ENCODE measurements around the gene MCMBP.
"Not testable (repeated sequence)": the region's sequence is repeated elsewhere in the genome, so short reads cannot be mapped to it uniquely, and the experiment has no call there.

The MCMBP gene

DNA sequence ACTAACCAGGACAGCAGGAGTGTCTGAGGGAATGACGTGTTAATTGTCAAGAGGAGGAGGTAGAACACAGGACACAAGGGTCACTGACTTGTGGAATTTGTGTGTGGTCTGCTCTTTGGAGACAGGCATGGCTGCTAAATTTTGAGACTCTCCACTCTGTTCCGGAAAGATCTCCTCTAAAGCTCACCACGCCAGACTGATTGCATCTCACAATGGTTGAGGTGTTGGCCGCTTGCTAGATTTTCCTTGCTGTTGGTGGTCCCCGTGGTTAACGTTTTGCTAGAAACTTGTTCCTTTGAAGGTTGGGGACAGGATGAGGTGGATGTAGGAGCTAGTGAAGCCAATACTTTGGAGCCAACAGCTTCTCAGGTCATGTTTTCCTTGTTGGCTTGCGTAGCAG is 57.0 kb downstream of the MCMBP start:
- TF ChIP-seq SPI1 (IDR thresholded peaks at IDR 0.05; ENCODE audit: low read depth, low read length): no peak
- TF ChIP-seq PAX5 (IDR thresholded peaks at IDR 0.05; ENCODE audit: insufficient read depth, low read length, severe bottlenecking): no peak
- TF ChIP-seq TAF1 (IDR thresholded peaks at IDR 0.05; ENCODE audit: low read depth, low read length): no peak
- TF ChIP-seq POLR2AphosphoS5 (IDR thresholded peaks at IDR 0.05; ENCODE audit: low read depth, low read length): no peak
- no peak for TF ChIP-seq POU2F2 (IDR thresholded peaks at IDR 0.05; ENCODE audit: low read depth, low read length)
- TF ChIP-seq POLR2A (IDR thresholded peaks at IDR 0.05; ENCODE audit: low read depth, low read length): no peak
- DNase-seq (ENCODE audit: insufficient read length, low spot score) (no peak), FAIRE-seq (no peak)

DNA sequence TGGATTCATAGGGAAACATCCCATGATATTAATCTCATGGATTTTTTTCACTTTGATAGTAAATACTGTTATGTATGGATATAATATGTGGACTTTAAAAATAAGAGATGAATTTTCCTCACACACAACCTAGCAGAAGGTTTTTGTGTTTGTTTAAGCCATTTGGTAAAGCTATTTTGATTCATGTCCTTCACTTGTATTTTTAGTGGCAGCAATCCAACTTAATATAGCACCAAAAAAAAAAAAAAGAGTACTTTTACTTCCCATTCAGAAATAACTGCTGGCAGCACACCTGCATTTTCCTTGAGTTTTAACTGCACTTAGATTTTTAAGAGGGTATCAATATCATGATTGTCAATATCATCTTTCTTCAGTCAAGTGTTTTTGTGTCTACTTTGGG is 60.0 kb downstream of the MCMBP start:
- FAIRE-seq (no peak), DNase-seq (ENCODE audit: insufficient read length, low spot score) (no peak)
- TF ChIP-seq SPI1 (IDR thresholded peaks at IDR 0.05; ENCODE audit: low read depth, low read length): no peak

DNA sequence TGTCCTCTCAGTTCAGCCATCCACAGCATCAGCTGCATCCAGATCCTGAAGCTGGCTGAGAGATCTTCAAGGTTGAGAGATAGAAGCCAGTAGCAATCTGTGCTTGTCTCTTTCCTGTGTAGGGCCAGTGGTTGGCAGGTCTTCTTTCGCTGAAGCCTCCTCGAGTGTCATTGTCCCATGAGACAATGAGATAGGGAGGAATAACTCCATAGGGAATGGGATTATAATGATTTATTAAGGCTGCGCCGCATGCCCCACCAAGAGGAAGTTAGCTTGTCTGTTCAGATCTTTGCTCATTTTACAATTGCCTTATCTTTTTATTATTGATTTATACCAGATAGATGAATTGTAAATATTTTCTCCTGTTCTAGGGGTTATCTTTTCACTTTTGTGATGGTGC is 61.5 kb downstream of the MCMBP start:
- no peak for TF ChIP-seq POLR2AphosphoS5 (IDR thresholded peaks at IDR 0.05; ENCODE audit: low read depth, low read length)
- TF ChIP-seq PAX5 (IDR thresholded peaks at IDR 0.05; ENCODE audit: insufficient read depth, low read length, severe bottlenecking): no peak
- FAIRE-seq (no peak), DNase-seq (ENCODE audit: insufficient read length, low spot score) (no peak)

DNA sequence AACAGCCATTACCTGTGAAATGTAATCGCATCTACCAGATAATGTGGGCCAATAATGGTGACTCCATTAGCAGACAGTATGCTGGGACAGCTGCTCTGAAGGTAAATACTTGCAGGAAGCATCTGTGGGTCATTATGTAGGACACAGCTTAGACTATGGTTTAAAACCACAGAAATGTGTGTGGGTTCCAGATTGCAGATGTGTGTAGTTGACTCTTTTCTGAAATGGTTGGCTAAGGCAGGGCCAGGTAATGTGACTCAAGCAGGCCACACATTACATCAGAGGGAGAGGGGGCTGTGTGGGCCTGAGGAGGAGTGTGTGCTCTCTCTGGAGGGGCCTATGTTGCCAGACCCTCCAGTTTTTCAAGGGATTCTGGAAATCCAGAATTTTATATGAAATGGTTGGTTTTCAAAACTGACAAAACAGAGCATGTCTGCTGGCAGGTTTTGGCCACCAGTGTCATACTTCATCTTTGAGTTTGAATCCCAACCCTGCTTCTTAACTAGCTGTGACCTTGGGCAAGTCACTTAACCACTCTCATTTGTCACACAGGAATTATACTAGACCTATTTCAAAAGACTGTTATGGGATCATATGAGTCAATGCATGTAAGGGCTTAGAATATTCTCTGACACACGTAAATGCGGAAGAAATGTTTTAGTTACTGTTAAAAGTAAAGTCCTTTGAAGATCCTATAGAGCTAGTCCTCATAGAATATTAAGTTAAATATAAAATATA is 64.5 kb downstream of the MCMBP start:
- DNase-seq (ENCODE audit: insufficient read length, low spot score): no peak
- FAIRE-seq: peak; percentile 93
- TF ChIP-seq TAF1 (IDR thresholded peaks at IDR 0.05; ENCODE audit: low read depth, low read length) (no peak), PAX5 (IDR thresholded peaks at IDR 0.05; ENCODE audit: insufficient read depth, low read length, severe bottlenecking) (no peak), POLR2A (IDR thresholded peaks at IDR 0.05; ENCODE audit: low read depth, low read length) (no peak), POU2F2 (IDR thresholded peaks at IDR 0.05; ENCODE audit: low read depth, low read length) (no peak), SPI1 (IDR thresholded peaks at IDR 0.05; ENCODE audit: low read depth, low read length) (no peak), POLR2AphosphoS5 (IDR thresholded peaks at IDR 0.05; ENCODE audit: low read depth, low read length) (no peak)

DNA sequence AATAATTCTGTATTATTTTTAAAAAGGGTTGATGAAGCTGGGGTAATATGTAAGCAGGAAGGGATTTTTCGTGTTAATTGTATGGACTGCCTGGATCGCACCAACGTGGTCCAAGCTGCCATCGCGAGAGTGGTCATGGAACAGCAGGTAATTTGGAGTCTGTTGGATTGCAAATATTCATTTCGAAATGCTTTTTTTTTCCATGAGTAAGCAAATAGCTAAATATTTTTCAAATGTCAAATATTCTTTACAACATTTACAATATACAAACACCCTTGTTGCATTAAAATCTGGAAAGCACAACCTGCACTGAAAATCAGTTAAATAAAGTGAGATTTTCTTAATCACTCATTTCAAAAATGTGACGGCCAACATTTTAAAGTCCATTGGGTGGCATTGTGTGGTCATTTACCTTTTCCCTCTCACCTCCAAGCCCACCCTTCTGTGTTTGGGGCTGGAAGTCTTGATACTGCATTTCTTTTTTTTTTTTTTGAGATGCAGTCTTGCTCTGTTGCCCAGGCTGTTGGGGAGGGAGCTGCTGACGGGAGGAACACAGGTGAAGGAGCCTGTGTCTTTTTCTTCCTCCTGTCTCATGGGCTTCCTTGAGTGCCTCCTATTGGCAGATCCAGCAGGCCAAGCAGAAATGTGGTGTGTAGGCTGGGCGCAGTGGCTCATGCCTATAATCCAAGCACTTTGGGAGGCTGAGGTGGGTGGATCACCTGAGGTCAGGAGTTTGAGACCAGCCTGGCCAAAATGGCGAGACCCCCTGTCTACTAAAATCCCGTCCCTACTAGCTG is 66.1 kb downstream of the MCMBP start:
- no peak for DNase-seq (ENCODE audit: insufficient read length, low spot score)
- FAIRE-seq: no peak
- no peak for TF ChIP-seq SPI1 (IDR thresholded peaks at IDR 0.05; ENCODE audit: low read depth, low read length)
- TF ChIP-seq POLR2AphosphoS5 (IDR thresholded peaks at IDR 0.05; ENCODE audit: low read depth, low read length): no peak
- no peak for TF ChIP-seq TAF1 (IDR thresholded peaks at IDR 0.05; ENCODE audit: low read depth, low read length)
- TF ChIP-seq PAX5 (IDR thresholded peaks at IDR 0.05; ENCODE audit: insufficient read depth, low read length, severe bottlenecking): no peak
- TF ChIP-seq POU2F2 (IDR thresholded peaks at IDR 0.05; ENCODE audit: low read depth, low read length): no peak
- TF ChIP-seq POLR2A (IDR thresholded peaks at IDR 0.05; ENCODE audit: low read depth, low read length): no peak

DNA sequence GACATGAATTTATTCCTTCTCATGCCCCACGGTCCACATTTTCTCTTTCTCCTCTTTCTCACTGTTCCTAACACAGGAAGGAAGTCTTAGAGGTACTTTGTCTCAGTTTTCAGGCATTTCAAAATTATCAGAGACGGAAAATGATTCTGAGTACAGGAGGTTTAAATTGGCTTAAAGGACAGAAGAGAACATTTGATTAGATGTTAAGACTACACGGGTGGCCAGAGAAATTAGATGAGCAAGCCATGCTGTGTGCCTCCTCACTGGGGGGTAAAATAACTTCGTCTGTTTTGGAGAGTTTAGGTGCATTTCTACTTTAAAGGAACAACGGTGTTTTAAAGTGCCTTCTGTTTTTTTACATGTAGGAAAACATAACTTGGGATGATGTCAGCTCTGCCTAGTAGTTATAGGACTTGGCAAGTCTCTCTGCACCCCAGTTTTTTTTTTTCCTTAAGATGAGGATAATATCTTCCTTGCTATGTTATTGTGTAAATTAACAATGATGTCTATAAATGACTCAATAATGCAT is 66.9 kb downstream of the MCMBP start:
- DNase-seq (ENCODE audit: insufficient read length, low spot score) (no peak), FAIRE-seq (no peak)
- TF ChIP-seq POLR2A (IDR thresholded peaks at IDR 0.05; ENCODE audit: low read depth, low read length) (no peak), TAF1 (IDR thresholded peaks at IDR 0.05; ENCODE audit: low read depth, low read length) (no peak), POLR2AphosphoS5 (IDR thresholded peaks at IDR 0.05; ENCODE audit: low read depth, low read length) (no peak), PAX5 (IDR thresholded peaks at IDR 0.05; ENCODE audit: insufficient read depth, low read length, severe bottlenecking) (no peak), SPI1 (IDR thresholded peaks at IDR 0.05; ENCODE audit: low read depth, low read length) (no peak), POU2F2 (IDR thresholded peaks at IDR 0.05; ENCODE audit: low read depth, low read length) (no peak)

DNA sequence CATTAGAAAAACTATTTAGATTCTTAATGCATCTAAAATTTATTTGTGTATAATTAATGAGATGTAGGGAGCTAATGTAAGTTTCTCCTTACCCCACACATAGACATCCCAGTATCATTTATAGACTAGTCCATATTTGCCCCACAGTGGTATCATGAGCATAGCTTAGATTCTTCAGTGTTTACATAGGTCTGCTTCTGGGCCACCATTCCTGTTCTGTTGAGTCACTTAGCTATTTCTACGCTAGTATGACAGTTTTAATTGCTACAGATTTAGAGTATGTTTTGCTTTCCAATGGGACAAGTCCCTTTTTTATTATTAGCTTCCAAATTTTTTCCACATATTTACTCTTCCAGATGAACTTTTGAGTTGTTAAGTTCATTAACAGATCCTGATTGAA is 69.4 kb downstream of the MCMBP start:
- no peak for FAIRE-seq
- DNase-seq (ENCODE audit: insufficient read length, low spot score): no peak

DNA sequence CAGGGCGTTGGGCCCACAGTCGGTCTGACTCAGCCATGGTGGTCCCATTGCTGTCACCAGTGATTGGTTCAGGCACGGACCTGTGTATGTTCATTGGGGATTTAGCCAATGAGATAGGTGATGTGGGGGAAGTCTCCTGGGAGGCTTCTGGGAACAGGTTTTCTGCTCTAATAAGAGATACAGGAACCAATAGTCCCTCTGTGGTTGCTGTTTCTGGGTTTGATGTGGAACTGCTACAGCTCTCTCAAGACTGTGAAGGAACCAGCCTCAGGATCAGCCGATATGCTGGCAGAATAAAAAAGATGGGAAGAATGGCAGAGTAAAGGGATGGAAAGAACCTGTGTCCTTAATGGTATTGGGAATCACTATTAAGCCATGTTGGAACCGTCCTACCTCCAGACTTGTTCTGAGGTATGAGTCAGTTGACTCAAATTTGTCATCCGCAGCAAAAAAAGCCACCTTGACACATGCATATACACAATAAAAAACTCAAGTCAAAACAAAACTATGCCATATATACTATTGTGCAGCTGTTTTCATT is 70.6 kb downstream of the MCMBP start:
- TF ChIP-seq TAF1 (IDR thresholded peaks at IDR 0.05; ENCODE audit: low read depth, low read length): no peak
- no peak for FAIRE-seq
- DNase-seq (ENCODE audit: insufficient read length, low spot score): no peak

More for the DNA sequence above, 69.4 kb downstream of the MCMBP start:
- TF ChIP-seq SPI1 (IDR thresholded peaks at IDR 0.05; ENCODE audit: low read depth, low read length): no peak
- TF ChIP-seq POLR2A (IDR thresholded peaks at IDR 0.05; ENCODE audit: low read depth, low read length): no peak
- TF ChIP-seq TAF1 (IDR thresholded peaks at IDR 0.05; ENCODE audit: low read depth, low read length): no peak
- TF ChIP-seq POLR2AphosphoS5 (IDR thresholded peaks at IDR 0.05; ENCODE audit: low read depth, low read length): no peak
- TF ChIP-seq POU2F2 (IDR thresholded peaks at IDR 0.05; ENCODE audit: low read depth, low read length): no peak

DNA sequence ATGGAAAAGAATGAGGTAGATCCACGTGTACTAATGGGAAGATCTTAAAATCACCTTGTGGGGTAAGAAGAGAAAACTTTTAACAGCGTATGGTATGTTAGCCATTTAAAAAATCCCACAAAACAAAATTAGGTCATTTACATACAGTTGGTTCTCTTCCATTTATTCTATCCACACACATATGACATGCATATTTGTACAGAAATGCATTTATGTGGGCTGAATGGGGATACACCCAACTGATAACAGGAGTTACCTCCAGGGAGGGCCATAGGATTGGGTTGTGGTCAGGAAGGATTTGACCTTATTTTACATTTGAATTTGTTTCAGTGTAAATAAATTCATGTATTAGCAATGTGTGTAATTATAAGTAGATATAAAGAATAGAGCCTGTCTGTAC is 71.5 kb downstream of the MCMBP start:
- TF ChIP-seq SPI1 (IDR thresholded peaks at IDR 0.05; ENCODE audit: low read depth, low read length) (no peak), POU2F2 (IDR thresholded peaks at IDR 0.05; ENCODE audit: low read depth, low read length) (no peak)
- FAIRE-seq (peak; percentile 56), DNase-seq (ENCODE audit: insufficient read length, low spot score) (no peak)

DNA sequence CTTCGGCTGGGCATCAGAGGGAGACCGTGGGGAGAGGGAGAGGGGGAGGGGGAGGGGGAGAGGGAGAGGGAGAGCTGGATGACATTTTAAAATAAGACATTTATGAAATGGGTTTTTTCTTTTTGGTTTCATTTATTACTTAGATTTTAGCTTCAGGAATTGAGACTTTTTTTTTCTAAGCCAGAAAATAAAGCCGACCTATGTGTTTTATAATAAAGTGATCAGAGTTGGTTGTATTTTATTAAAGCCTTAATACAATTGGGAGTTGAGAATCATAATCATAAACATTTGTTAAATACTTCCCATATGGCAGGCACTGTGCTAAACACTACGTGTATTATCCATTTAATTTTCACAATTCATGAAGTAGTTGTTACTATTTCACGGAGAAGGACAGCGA is 76.6 kb downstream of the MCMBP start:
- DNase-seq (ENCODE audit: insufficient read length, low spot score): no peak
- FAIRE-seq: no peak
- TF ChIP-seq PAX5 (IDR thresholded peaks at IDR 0.05; ENCODE audit: insufficient read depth, low read length, severe bottlenecking) (no peak), SPI1 (IDR thresholded peaks at IDR 0.05; ENCODE audit: low read depth, low read length) (no peak)

DNA sequence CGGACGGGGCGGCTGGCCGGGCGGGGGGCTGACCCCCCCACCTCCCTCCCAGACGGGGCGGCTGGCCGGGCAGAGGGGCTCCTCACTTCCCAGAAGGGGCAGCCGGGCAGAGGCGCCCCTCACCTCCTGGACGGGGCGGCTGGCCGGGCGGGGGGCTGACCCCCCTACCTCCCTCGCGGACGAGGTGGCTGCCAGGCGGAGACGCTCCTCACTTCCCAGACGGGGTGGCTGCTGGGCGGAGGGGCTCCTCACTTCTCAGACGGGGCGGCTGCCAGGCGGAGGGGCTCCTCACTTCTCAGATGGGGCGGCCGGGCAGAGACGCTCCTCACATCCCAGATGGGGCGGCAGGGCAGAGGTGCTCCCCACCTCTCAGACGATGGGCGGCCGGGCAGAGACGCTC is 77.5 kb downstream of the MCMBP start:
- not testable (repeated sequence) for FAIRE-seq; DNase-seq (ENCODE audit: insufficient read length, low spot score)
